Fibroblast of peridontal ligament (primary cell): ENCODE measurements around the gene CNRIP1.

ENCODE experiments used
- DNase-seq: peaks from one replicate; pipeline ENCODE4 v3.0.0-alpha.2; 2010; ENCODE audit errors: extremely low read depth

The CNRIP1 gene

DNA sequence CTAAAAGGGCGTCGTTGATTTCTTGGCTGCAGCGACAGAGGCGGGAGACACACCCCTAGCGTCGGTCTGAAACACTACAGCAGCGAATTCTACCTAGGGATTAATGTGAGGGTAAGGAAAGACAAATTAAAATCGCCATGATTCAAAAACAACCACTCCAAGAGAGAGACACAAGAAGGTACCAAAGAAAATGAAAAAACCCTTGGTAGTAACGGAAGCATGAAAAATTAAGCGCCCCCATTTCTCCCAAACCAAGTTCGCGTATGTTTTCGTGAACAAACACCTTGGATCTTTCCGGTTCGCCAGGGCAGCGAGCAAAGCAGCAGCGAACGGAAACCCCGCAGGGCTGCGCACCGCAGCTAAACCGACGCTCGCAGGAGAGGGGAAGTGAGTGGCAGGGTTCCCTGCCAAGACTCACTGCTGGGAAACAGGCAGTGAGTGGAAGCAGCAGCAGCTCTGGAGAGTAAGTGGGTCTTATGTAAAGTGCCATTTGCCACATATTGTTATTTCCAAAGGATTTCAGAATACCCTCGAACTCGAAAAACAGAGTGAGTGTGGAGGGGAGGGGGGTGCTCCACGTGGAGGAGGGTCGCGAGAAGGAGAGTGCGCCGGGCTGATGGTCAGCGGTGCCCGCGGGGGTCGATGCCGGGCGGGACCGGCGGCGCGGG lies 68.4 kb downstream of the CNRIP1 start:
- DNase-seq = peak; percentile 70

DNA sequence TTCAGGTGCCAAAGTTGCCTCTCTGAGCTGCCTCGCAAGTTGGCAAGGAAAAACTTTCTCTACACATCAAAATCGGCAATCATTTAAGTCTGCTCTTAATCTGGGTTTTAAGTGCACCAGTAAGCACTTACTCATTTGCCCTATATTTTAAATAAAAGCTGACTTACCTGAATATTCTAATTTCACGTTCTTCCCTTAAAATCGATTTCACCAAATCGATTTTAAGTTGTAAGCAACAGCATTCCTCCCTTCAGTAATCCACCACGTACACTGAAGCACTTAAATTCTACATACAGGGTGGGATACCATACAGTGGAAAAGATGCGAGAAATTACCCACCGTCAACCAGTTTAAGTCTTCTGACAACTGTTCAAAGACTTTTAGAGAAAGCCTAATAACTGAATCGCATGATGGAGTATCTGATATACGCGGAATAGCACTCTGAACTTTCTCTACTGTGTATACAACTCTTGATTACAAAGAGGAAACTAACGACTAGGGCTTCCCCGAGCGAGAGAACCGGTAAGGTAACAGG lies 69.0 kb downstream of the CNRIP1 start:
- no peak for DNase-seq

DNA sequence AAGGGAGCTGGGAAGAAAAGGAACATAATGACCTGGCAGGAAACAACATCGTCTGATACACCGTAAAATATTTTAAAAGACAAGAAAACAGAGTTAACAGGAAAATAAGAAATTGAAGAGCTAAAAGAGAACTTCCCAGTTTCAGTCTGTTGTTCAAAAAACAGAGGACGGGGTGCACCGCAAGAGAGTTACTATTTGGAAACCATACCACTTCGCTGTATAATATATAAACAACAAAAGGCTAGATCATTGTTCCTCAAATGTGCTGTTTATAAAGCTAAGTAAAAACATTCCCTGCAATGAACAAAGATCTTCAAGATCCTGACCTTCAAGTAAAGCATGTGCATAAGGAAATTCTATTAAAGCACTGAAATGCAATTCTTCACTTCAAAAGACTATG lies 69.6 kb downstream of the CNRIP1 start:
- peak; percentile 56 for DNase-seq

DNA sequence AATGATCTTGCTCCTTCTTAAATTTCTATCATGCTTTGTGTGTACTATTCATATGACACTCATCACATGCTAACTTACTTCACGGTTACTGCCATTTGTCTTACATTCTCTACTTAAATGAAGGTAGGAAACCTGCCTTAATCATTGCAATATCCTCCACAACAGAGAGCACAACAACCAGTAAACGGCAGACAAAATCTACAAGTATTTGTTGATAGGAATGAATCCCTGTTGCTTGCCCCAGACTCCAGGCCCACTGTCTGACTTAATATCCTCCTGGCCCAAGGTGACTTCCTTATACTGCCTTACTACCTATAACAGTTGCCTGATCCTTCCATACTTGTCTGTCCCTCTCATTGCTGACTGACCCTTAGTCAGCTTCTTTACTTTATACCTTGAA lies 70.9 kb downstream of the CNRIP1 start:
- DNase-seq = no peak

DNA sequence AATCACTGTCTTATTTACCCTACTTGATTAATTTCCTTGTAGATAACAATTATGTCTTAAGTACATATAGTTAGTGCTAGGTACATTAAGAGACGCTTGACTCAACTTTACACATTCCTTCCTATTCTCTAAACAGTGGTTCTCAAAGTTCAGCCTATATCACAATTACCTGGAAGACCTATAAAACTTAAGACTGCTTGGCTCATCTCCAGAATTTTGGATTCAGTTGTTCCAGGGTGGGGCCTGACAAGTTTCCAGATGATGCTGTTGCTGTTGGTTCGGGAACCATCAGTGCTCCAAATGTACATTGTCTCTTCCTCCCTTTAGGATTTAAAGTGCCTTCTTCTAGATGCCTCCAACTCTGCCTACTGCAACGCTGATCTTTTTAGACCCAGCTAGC lies 71.4 kb downstream of the CNRIP1 start:
- DNase-seq = no peak

DNA sequence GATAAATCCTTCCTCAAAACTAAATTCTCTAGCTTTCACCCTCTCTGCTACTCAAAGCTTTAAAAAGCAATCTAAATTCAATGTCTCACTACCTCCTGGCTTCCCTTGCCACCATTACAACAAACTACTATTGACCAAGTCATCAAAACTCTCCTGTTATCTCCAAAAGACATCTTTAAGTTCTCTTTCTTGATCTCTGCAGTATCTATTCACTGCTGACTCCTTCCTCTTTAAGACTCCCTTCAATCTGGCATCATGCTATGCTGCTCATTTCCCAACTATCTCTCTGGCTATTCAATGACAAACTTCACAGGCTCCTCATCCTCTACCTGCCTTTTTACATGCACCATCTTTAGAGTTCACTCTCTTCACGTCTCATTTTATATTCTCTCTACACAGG lies 73.4 kb downstream of the CNRIP1 start:
- DNase-seq = no peak

DNA sequence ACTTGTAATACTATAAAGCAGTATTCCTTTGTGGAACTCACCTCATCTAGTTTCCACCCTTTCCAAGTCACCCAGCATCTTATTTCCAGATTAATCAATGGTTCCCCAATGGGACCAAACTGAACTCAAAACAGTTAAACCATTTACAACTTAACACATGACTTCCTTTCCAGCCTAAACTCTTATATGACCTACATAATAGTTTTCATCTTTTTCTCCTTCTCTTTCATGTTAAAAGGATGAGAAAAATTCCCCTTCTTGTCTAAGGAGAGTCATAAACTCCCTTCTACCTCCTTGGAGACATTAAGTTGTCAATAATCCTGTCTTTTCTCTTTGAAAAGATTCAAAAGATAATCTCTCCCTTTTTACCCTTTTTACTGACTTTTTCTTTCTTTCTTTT lies 74.1 kb downstream of the CNRIP1 start:
- no peak for DNase-seq

DNA sequence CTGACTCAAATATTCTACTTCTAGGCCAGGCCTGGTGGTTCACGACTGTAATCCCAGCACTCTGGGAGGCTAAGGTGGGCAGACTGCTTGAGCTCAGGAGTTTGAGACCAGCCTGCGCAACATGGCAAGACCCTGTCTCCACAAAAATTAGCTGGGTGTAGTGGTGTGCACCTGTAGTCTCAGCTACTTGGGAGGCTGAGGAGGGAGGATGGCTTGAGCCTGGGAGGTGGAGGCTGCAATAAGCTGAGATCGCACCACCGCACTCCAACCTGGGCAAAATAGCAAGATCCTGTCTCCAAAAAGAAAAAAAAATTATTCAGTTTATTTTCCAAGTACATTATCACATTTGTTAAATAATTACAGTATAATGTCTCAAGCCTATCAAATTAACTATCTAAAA lies 74.7 kb downstream of the CNRIP1 start:
- no peak for DNase-seq

DNA sequence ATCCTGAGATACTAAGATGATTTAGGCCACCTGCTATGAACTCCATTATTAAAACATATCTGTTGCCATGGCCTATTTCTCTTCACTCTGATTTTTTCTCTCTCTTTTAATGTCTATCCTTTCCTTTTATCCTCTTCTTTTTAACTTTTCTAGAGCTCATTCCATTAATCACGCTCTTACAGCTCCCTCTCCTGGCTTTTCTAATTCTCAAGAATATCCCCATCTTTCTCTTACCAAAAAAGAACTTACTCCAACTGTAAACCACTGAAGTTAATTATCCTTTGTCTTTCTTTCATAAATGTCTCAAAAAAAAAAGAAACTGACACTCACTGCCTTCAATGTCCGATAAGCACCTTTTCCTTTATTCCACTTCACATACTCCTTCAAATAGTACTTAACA lies 75.3 kb downstream of the CNRIP1 start:
- DNase-seq = peak; percentile 56
